HEK293T (cell line): ENCODE results near the gene USP5.

Experiments used
- CTCF ChIA-PET: fragments of 350-600 bp; formaldehyde crosslinking; extraction: SDS; loops from one replicate; lab custom pipeline; 2021; ENCODE audit warnings: antibody characterized with exemption, inconsistent platforms; lab: Yijun Ruan, JAX
- POLR2A ChIA-PET: fragments of 350-600 bp; formaldehyde crosslinking; extraction: SDS; loops from one replicate; lab custom pipeline; 2020; ENCODE audit warnings: antibody characterized with exemption, inconsistent platforms; lab: Yijun Ruan, JAX
- DNase-seq: peaks from one replicate; pipeline ENCODE4 v3.0.0; 2012; ENCODE audit warnings: mixed read lengths; ENCODE audit errors: extremely low spot score
- ARNT ChIP-seq: fragments of 450-650 bp; IDR thresholded peaks from 2 replicates; pipeline ENCODE4 v1.6.1; 2017; ENCODE audit warnings: mild to moderate bottlenecking
- BHLHE40 ChIP-seq: fragments of 450-650 bp; IDR thresholded peaks from 2 replicates; pipeline ENCODE4 v1.6.1; 2016; ENCODE audit warnings: mild to moderate bottlenecking, moderate library complexity, borderline replicate concordance
- CTBP1 ChIP-seq: fragments of 450-650 bp; IDR thresholded peaks from 2 replicates; pipeline ENCODE4 v1.6.1; 2016; ENCODE audit warnings: borderline replicate concordance
- ELF4 ChIP-seq: fragments of 450-650 bp; IDR thresholded peaks from 2 replicates; pipeline ENCODE4 v1.6.1; 2017; ENCODE audit warnings: antibody characterized with exemption
- FOXA1 ChIP-seq: fragments of 450-650 bp; IDR thresholded peaks from 2 replicates; pipeline ENCODE4 v1.6.1; 2016; ENCODE audit warnings: mild to moderate bottlenecking
- FOXK2 ChIP-seq: fragments of 450-650 bp; IDR thresholded peaks from 2 replicates; pipeline ENCODE4 v1.6.1; 2016; ENCODE audit warnings: mild to moderate bottlenecking
- FOXM1 ChIP-seq: fragments of 450-650 bp; IDR thresholded peaks from 2 replicates; pipeline ENCODE4 v1.6.1; 2017; ENCODE audit warnings: mild to moderate bottlenecking, borderline replicate concordance
- HDGF ChIP-seq: fragments of 450-650 bp; IDR thresholded peaks from 2 replicates; pipeline ENCODE4 v1.6.1; 2017; ENCODE audit warnings: antibody characterized with exemption, borderline replicate concordance
- L3MBTL2 ChIP-seq: fragments of 450-650 bp; conservative IDR thresholded peaks from 2 replicates; pipeline ENCODE4 v1.6.1; 2016; ENCODE audit warnings: mild to moderate bottlenecking
- LEF1 ChIP-seq: fragments of 450-650 bp; IDR thresholded peaks from 2 replicates; pipeline ENCODE4 v1.6.1; 2017; ENCODE audit warnings: mild to moderate bottlenecking, borderline replicate concordance
- NFRKB ChIP-seq: fragments of 450-650 bp; IDR thresholded peaks from 2 replicates; pipeline ENCODE4 v1.6.1; 2016; ENCODE audit warnings: mild to moderate bottlenecking, moderate library complexity
- SP1 ChIP-seq: fragments of 450-650 bp; IDR thresholded peaks from 2 replicates; pipeline ENCODE4 v1.6.1; 2017
- SUZ12 ChIP-seq: fragments of 450-650 bp; IDR thresholded peaks from 2 replicates; pipeline ENCODE4 v1.6.1; 2016; ENCODE audit warnings: mild to moderate bottlenecking
- TARDBP ChIP-seq: fragments of 450-650 bp; IDR thresholded peaks from 2 replicates; pipeline ENCODE4 v1.6.1; 2016
- ZNF384 ChIP-seq: fragments of 450-650 bp; IDR thresholded peaks from 2 replicates; pipeline ENCODE4 v1.6.1; 2016
- TF ChIP-seq, protein P1 (sequence below): fragments of 450-650 bp; IDR thresholded peaks from 2 replicates; pipeline ENCODE4 v1.6.1; 2016

USP5 gene

DNA sequence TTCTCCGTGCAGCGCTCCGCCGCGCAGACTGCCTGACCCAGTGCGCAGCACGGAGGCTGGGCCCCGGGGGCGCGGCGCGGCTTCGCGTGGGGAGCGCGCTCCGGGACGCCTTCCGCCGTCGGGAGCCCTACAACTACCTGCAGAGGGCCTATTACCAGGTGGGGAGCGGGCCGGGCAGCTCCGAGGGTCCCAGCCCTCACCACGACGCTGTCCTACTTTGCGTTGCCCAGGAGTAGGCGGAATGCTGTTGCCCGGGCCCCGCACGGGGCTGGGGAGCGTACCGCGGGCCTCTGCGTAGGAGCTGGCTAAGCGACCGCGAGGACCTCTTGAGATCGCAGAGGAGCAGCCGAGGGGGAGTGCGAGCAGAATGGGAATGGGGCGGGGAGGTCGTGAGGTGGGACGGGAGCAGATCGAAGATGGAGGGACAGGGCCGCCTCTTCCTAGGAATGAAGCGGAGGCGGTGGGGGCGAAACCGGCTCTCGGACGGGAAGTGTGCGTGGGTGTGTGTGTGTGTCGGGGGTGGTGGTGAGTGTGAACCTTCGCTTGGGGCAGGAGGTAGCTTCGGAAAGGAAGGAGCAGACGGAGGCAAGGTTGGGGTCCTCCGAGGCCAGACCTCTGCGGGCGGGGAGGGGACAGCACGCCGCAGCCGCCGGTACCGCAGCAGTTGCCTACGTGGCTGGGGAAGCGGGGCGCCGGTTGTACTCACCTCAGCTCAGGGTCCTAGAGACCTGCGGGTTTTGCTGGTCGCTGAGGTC, 23.0 kb upstream of the USP5 start:
- TF ChIP-seq HDGF (no peak), FOXK2 (no peak), CTBP1 (no peak), TARDBP (no peak), ARNT (no peak), SP1 (no peak), SUZ12 (no peak), L3MBTL2 (no peak), FOXA1 (no peak), NFRKB (no peak), LEF1 (no peak), ZNF384 (no peak), FOXM1 (no peak), BHLHE40 (no peak), ELF4 (no peak)
- TF ChIP-seq, protein P1, sequence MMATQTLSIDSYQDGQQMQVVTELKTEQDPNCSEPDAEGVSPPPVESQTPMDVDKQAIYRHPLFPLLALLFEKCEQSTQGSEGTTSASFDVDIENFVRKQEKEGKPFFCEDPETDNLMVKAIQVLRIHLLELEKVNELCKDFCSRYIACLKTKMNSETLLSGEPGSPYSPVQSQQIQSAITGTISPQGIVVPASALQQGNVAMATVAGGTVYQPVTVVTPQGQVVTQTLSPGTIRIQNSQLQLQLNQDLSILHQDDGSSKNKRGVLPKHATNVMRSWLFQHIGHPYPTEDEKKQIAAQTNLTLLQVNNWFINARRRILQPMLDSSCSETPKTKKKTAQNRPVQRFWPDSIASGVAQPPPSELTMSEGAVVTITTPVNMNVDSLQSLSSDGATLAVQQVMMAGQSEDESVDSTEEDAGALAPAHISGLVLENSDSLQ = no peak
- CTCF ChIA-PET = interaction anchor here (0.6 to 1.2 kb wide), 4 partner anchors 23 to 163 kb away, joined by 3 to 6 read pairs (median 4); partner anchors contain the start of genes PTMS, SPSB2 and USP5
- DNase-seq = peak; percentile 51
- POLR2A ChIA-PET = interaction anchor here (0.5 to 5.5 kb wide), 19 partner anchors 8 to 265 kb away, joined by 3 to 49 read pairs (median 4); partner anchors contain the start of genes C12orf57, CD4, CDCA3 and COPS7A

DNA sequence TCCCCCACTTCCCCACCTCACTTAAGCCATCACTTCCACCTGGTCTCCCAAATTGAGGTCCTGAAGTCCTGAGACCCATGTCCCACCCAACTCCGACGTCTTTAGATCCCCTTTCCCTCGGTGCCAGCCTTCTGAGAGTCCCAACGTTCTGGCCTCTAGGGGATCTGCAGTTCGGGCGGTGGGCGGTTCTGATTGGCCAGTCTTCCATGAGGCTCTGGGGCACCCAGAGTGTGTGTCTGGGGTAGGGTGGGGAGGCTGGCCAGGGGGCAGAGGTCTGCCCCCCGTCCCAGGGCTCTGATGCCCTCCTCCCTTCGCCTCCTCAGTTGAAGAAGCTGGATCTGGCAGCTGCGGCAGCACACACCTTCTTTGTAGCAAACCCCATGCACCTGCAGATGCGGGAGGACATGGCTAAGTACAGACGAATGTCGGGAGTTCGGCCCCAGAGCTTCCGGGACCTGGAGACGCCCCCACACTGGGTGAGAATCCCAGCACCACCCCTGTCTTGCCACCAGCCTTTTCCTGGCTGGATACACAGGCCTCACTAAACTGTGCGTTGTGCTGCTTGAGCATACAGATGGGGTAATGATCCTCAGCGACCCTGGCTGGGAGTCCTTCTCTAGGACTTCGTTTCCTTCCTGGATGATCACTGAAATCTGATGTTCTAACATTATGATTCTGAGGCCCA, 22.3 kb upstream of the USP5 start:
- TF ChIP-seq BHLHE40 (no peak), TARDBP (no peak), SP1 (no peak), FOXK2 (no peak), ARNT (no peak), L3MBTL2 (no peak), FOXM1 (no peak), ELF4 (no peak), LEF1 (no peak), NFRKB (no peak), ZNF384 (no peak), HDGF (no peak), SUZ12 (no peak), FOXA1 (no peak), CTBP1 (no peak)
- TF ChIP-seq, protein P1 = no peak
- ChIA-PET POLR2A (interaction anchor here (0.7 to 5.5 kb wide), 15 partner anchors 8 to 266 kb away, joined by 3 to 49 read pairs (median 4); partner anchors contain the start of genes C12orf57, CD4, CDCA3 and COPS7A), CTCF (interaction anchor here (0.6 to 1.2 kb wide), 3 partner anchors 23 to 164 kb away, joined by 3 to 6 read pairs (median 4); partner anchors contain the start of genes SPSB2 and USP5)
- DNase-seq = no peak

DNA sequence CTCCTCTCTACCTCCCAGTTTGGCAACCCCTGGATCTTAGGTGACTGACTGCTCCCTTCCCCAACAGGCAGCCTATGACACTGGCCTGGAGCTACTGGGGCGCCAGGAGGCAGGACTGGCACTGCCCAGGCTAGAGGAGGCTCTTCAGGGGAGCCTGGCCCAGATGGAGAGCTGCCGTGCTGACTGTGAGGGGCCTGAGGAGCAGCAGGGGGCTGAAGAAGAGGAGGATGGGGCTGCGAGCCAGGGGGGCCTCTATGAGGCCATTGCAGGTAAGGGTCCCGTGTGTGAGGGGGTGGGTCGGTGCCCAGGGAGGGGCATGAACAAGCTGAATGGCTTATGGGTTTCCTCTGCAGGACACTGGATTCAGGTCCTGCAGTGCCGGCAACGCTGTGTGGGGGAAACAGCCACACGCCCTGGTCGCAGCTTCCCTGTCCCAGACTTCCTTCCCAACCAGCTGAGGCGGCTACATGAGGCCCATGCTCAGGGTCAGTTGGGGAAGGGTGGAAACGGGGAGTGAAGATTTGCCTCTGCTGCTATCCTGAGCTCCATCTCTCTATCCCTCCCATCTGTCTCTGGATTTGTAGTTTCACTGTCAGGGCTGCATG, 21.6 kb upstream of the USP5 start:
- ChIA-PET POLR2A (interaction anchor here (1.0 to 5.5 kb wide), 9 partner anchors 9 to 106 kb away, joined by 3 to 49 read pairs (median 4); partner anchors contain the start of genes CDCA3, COPS7A, GPR162 and MLF2), CTCF (interaction anchor here (1.1 to 2.1 kb wide), 2 partner anchors 42 to 76 kb away, joined by 6 read pairs; partner anchors contain the start of gene SPSB2)
- no peak for DNase-seq
- TF ChIP-seq LEF1 = no peak
- no peak for TF ChIP-seq ZNF384
- TF ChIP-seq FOXK2 = no peak
- TF ChIP-seq NFRKB = no peak
- TF ChIP-seq TARDBP = no peak
- TF ChIP-seq FOXM1 = no peak
- no peak for TF ChIP-seq BHLHE40
- TF ChIP-seq CTBP1 = no peak

DNA sequence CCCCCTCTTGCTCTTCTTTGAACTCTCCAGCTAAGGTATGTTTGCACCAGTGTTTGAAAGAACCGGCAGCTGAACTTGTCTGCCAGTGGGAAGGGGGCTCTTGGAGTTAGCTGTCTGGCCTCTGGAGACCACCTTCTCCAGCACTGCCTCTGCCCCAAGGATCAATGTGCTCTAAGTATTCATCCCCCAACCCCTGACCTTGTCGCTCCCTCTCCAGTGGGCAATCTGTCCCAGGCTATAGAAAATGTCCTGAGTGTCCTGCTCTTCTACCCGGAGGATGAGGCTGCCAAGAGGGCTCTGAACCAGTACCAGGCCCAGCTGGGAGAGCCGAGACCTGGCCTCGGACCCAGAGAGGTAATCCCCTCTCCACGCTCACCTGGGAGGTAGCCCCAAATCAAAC, 21.0 kb upstream of the USP5 start:
- ChIA-PET CTCF (interaction anchor here (2.1 kb wide), 1 partner anchor 77 kb away, joined by 6 read pairs; no protein-coding TSS in a partner anchor), POLR2A (interaction anchor here (1.0 to 5.5 kb wide), 5 partner anchors 11 to 107 kb away, joined by 3 to 49 read pairs (median 4); partner anchors contain the start of genes CDCA3, COPS7A, MLF2 and USP5)
- TF ChIP-seq L3MBTL2 (no peak), FOXK2 (no peak), BHLHE40 (no peak), LEF1 (no peak), CTBP1 (no peak), ARNT (no peak), NFRKB (no peak), HDGF (no peak), SUZ12 (no peak), TARDBP (no peak), ELF4 (no peak), FOXA1 (no peak), ZNF384 (no peak), SP1 (no peak), FOXM1 (no peak)
- TF ChIP-seq, protein P1 = no peak
- no peak for DNase-seq
